Measurements from ENCODE around the gene HHIPL1.
"Not testable (repeated sequence)": the region's sequence is repeated elsewhere in the genome, so short reads cannot be mapped to it uniquely, and the experiment has no call there.

Gene HHIPL1

GRCh38 chr14:99635116-99635515 lies 9.8 kb upstream of the HHIPL1 start:
- DNase-seq (ENCODE audit: low read depth), result no peak

- no peak for DNase-seq (ENCODE audit: low read depth)
Observed at GRCh38 chr14:99636487-99636886, 8.4 kb upstream of the HHIPL1 start.

- DNase-seq (ENCODE audit: low read depth), result no peak
Observed at GRCh38 chr14:99637624-99638023, 7.3 kb upstream of the HHIPL1 start.

- DNase-seq (ENCODE audit: low read depth), result not testable (repeated sequence)
Observed at GRCh38 chr14:99642771-99643170, 2.2 kb upstream of the HHIPL1 start.

GRCh38 chr14:99643343-99643742 lies 1.6 kb upstream of the HHIPL1 start:
- DNase-seq (ENCODE audit: low read depth), result no peak

- DNase-seq (ENCODE audit: low read depth), result no peak
Observed at GRCh38 chr14:99644035-99644587, 818 bp upstream of the HHIPL1 start.

- DNase-seq (ENCODE audit: low read depth), result no peak
Observed at GRCh38 chr14:99645545-99646505, 896 bp downstream of the HHIPL1 start.

- no peak for DNase-seq (ENCODE audit: low read depth)
Observed at GRCh38 chr14:99647411-99647810, 2.5 kb downstream of the HHIPL1 start.

- DNase-seq (ENCODE audit: low read depth), result no peak
Observed at GRCh38 chr14:99648027-99648784, 3.3 kb downstream of the HHIPL1 start.

- no peak for DNase-seq (ENCODE audit: low read depth)
Observed at GRCh38 chr14:99649219-99649618, 4.3 kb downstream of the HHIPL1 start.

GRCh38 chr14:99649643-99650042 lies 4.7 kb downstream of the HHIPL1 start:
- DNase-seq (ENCODE audit: low read depth), result no peak

GRCh38 chr14:99650189-99650588 lies 5.3 kb downstream of the HHIPL1 start:
- DNase-seq (ENCODE audit: low read depth), result no peak

GRCh38 chr14:99651953-99652746 lies 7.2 kb downstream of the HHIPL1 start:
- no peak for DNase-seq (ENCODE audit: low read depth)

- DNase-seq (ENCODE audit: low read depth), result no peak
Observed at GRCh38 chr14:99654235-99654985, 9.5 kb downstream of the HHIPL1 start.

- no peak for DNase-seq (ENCODE audit: low read depth)
Observed at GRCh38 chr14:99655521-99655920, 10.6 kb downstream of the HHIPL1 start.

GRCh38 chr14:99656171-99656570 lies 11.2 kb downstream of the HHIPL1 start:
- no peak for DNase-seq (ENCODE audit: low read depth)

- no peak for DNase-seq (ENCODE audit: low read depth)
Observed at GRCh38 chr14:99657645-99658155, 12.8 kb downstream of the HHIPL1 start.

- DNase-seq (ENCODE audit: low read depth), result no peak
Observed at GRCh38 chr14:99658218-99658845, 13.4 kb downstream of the HHIPL1 start.

- no peak for DNase-seq (ENCODE audit: low read depth)
Observed at GRCh38 chr14:99659333-99659741, 14.4 kb downstream of the HHIPL1 start.

- DNase-seq (ENCODE audit: low read depth), result no peak
Observed at GRCh38 chr14:99660006-99660566, 15.2 kb downstream of the HHIPL1 start.
